ENCODE results near the gene ADAMTS12. TPM values are rescaled to one million over a fixed set of nuclear protein-coding genes. Genes with fewer than 3 reads are reported as not detected.

Gene ADAMTS12
- total RNA-seq, 2 experiments from 2014 or later: not detected

GRCh38 chr5:33482335-33482734, 409.5 kb downstream of the ADAMTS12 start:
- H3K27ac ChIP-seq (ENCODE audit: low read depth, low read length, poor library complexity, severe bottlenecking): no peak overlapping the region
- no peaks in the 10 kb centered on the region for H3K4me1 ChIP-seq (ENCODE audit: insufficient read depth, low read length, poor library complexity, severe bottlenecking)
- H3K4me2 ChIP-seq (ENCODE audit: low read length): no peak overlapping the region
- H3K9me2 ChIP-seq (ENCODE audit: insufficient read depth, low read length): no peaks in the 10 kb centered on the region
- ChIA-PET CTCF (ENCODE audit: unreplicated experiment) (no interaction called here), POLR2A (no interaction called here)
- no peaks in the 10 kb centered on the region for H3K36me3 ChIP-seq (ENCODE audit: insufficient read depth, low read length)
- H4K20me1 ChIP-seq (ENCODE audit: insufficient read depth, low read length): no peaks in the 10 kb centered on the region
- H3K9me3 ChIP-seq (ENCODE audit: low read length): no peaks in the 10 kb centered on the region
- intact Hi-C loops (cut with micrococcal nuclease; ENCODE audit: unreplicated experiment): no loop called here
- BruUV-seq (replicated peaks): no TSS peak
- TF ChIP-seq EZH2phosphoT487 (IDR thresholded peaks at IDR 0.05; ENCODE audit: borderline replicate concordance, low read depth, low read length) (no peak), CTCF (conservative IDR thresholded peaks at IDR 0.05; ENCODE audit: low read length) (no peak)
- H2AFZ ChIP-seq (ENCODE audit: low read length): no peak overlapping the region
- no peak for DNase-seq (ENCODE audit: low spot score)
- H3K79me2 ChIP-seq (ENCODE audit: insufficient read depth, low read depth, low read length): no peaks in the 10 kb centered on the region
- no peak overlapping the region for H3K4me3 ChIP-seq (ENCODE audit: low read depth, low read length, poor library complexity, severe bottlenecking)

- BruUV-seq (replicated peaks): no TSS peak
- CTCF ChIA-PET (ENCODE audit: unreplicated experiment): no interaction called here
- no peaks in the 10 kb centered on the region for H3K4me1 ChIP-seq (ENCODE audit: insufficient read depth, low read length, poor library complexity, severe bottlenecking)
- POLR2A ChIA-PET: interaction anchor here (1.2 kb wide), 1 partner anchor 12 kb away, joined by 3 read pairs; no protein-coding TSS in a partner anchor
- intact Hi-C loops (cut with micrococcal nuclease; ENCODE audit: unreplicated experiment): no loop called here
- no peak overlapping the region for H2AFZ ChIP-seq (ENCODE audit: low read length)
- H3K9me2 ChIP-seq (ENCODE audit: insufficient read depth, low read length): no peaks in the 10 kb centered on the region
- no peak overlapping the region for H3K4me2 ChIP-seq (ENCODE audit: low read length)
- H3K79me2 ChIP-seq (ENCODE audit: insufficient read depth, low read depth, low read length): no peaks in the 10 kb centered on the region
- TF ChIP-seq CTCF (conservative IDR thresholded peaks at IDR 0.05; ENCODE audit: low read length) (no peak), EZH2phosphoT487 (IDR thresholded peaks at IDR 0.05; ENCODE audit: borderline replicate concordance, low read depth, low read length) (no peak)
- no peak for DNase-seq (ENCODE audit: low spot score)
- H4K20me1 ChIP-seq (ENCODE audit: insufficient read depth, low read length): no peaks in the 10 kb centered on the region
- no peak overlapping the region for H3K4me3 ChIP-seq (ENCODE audit: low read depth, low read length, poor library complexity, severe bottlenecking)
- 0 out of 2 replicates have a peak, but pooled peaks cover 4% of the 10 kb centered on the region for H3K36me3 ChIP-seq (ENCODE audit: insufficient read depth, low read length)
- H3K9me3 ChIP-seq (ENCODE audit: low read length): no peaks in the 10 kb centered on the region
- no peak overlapping the region for H3K27ac ChIP-seq (ENCODE audit: low read depth, low read length, poor library complexity, severe bottlenecking)
Observed at GRCh38 chr5:33480876-33481275, 410.9 kb downstream of the ADAMTS12 start.

GRCh38 chr5:33479311-33479710, 412.5 kb downstream of the ADAMTS12 start:
- intact Hi-C loops (cut with micrococcal nuclease; ENCODE audit: unreplicated experiment): no loop called here

More at GRCh38 chr5:33479311-33479710, 412.5 kb downstream of the ADAMTS12 start:
- Histone ChIP-seq H3K4me1 (ENCODE audit: insufficient read depth, low read length, poor library complexity, severe bottlenecking) (no peaks in the 10 kb centered on the region), H3K27ac (ENCODE audit: low read depth, low read length, poor library complexity, severe bottlenecking) (no peak overlapping the region), H3K4me3 (ENCODE audit: low read depth, low read length, poor library complexity, severe bottlenecking) (no peak overlapping the region), H3K36me3 (ENCODE audit: insufficient read depth, low read length) (peaks cover 18% of the 10 kb centered on the region), H2AFZ (ENCODE audit: low read length) (no peak overlapping the region), H3K9me2 (ENCODE audit: insufficient read depth, low read length) (no peaks in the 10 kb centered on the region), H4K20me1 (ENCODE audit: insufficient read depth, low read length) (no peaks in the 10 kb centered on the region), H3K9me3 (ENCODE audit: low read length) (no peaks in the 10 kb centered on the region), H3K4me2 (ENCODE audit: low read length) (no peak overlapping the region), H3K79me2 (ENCODE audit: insufficient read depth, low read depth, low read length) (no peaks in the 10 kb centered on the region)
- TF ChIP-seq CTCF (conservative IDR thresholded peaks at IDR 0.05; ENCODE audit: low read length): no peak
- no peak for TF ChIP-seq EZH2phosphoT487 (IDR thresholded peaks at IDR 0.05; ENCODE audit: borderline replicate concordance, low read depth, low read length)
- ChIA-PET CTCF (ENCODE audit: unreplicated experiment) (no interaction called here), POLR2A (interaction anchor here (1.6 kb wide), 1 partner anchor 10 kb away, joined by 7 read pairs; no protein-coding TSS in a partner anchor)
- no peak for DNase-seq (ENCODE audit: low spot score)
- no TSS peak for BruUV-seq (replicated peaks)

All from OCI-LY7 (cell line).